Measurements from ENCODE around the gene KRT76. TPM values are rescaled to one million over a fixed set of nuclear protein-coding genes. Genes with fewer than 3 reads are reported as not detected.

The KRT76 gene
- polyA plus RNA-seq, 1 donor (not counting 4 experiments of a cell fraction or from before 2014, with no cell fraction given), result not detected

GRCh38 chr12:52779914-52780313 lies 2.8 kb upstream of the KRT76 start:
- dilution Hi-C loops (cut with MboI; ENCODE audit: extremely low pct_ligation_motif_present, low sequenced_read_pairs), result no loop called here
- Histone ChIP-seq H3K27ac (ENCODE audit: control insufficient read depth, insufficient read depth, low read length) (no peak overlapping the region), H3K9me3 (ENCODE audit: control insufficient read depth, low read depth, low read length) (no peaks in the 10 kb centered on the region), H3K27me3 (ENCODE audit: control insufficient read depth, extremely low read depth, insufficient read depth, low read length) (peaks cover 37% of the 10 kb centered on the region), H2AFZ (ENCODE audit: control insufficient read depth, low read length) (no peak overlapping the region), H3K36me3 (ENCODE audit: control insufficient read depth in 2 of 2, extremely low read depth in 1 of 2, insufficient read depth in 2 of 2, low read length in 2 of 2) (no peaks in the 10 kb centered on the region), H3K79me2 (ENCODE audit: control insufficient read depth, insufficient read depth, low read length) (no peaks in the 10 kb centered on the region), H3K4me3 (ENCODE audit: control insufficient read depth in 2 of 3, extremely low read depth in 1 of 3, insufficient read depth in 2 of 3, low read depth in 1 of 3, low read length in 3 of 3) (no peak overlapping the region), H3K4me1 (ENCODE audit: control insufficient read depth, extremely low read depth, insufficient read depth, low read length) (no peaks in the 10 kb centered on the region), H3K9me1 (ENCODE audit: control insufficient read depth, extremely low read depth, insufficient read depth, low read length) (no peaks in the 10 kb centered on the region), H3K9ac (ENCODE audit: control insufficient read depth, extremely low read depth, insufficient read depth, low read length) (no peak overlapping the region), H3K4me2 (ENCODE audit: control insufficient read depth, extremely low read depth, insufficient read depth, low read depth, low read length) (no peak overlapping the region), H4K20me1 (ENCODE audit: control insufficient read depth, extremely low read depth, insufficient read depth, low read length) (no peaks in the 10 kb centered on the region)
- TF ChIP-seq CTCF (optimal IDR thresholded peaks at IDR 0.05 in 1 of 3, IDR thresholded peaks at IDR 0.05 in 1 of 3, conservative IDR thresholded peaks at IDR 0.05 in 1 of 3; ENCODE audit: extremely low read depth in 1 of 3, insufficient read depth in 2 of 3, low read length in 3 of 3) (no peak), EZH2 (IDR thresholded peaks at IDR 0.05; ENCODE audit: low read length) (no peak)
- no peak for DNase-seq (ENCODE audit: low read depth, low spot score)
- no peak for FAIRE-seq

GRCh38 chr12:52778833-52779232 lies 1.7 kb upstream of the KRT76 start:
- dilution Hi-C loops (cut with MboI; ENCODE audit: extremely low pct_ligation_motif_present, low sequenced_read_pairs), result no loop called here
- no peaks in the 10 kb centered on the region for H4K20me1 ChIP-seq (ENCODE audit: control insufficient read depth, extremely low read depth, insufficient read depth, low read length)
- H3K36me3 ChIP-seq (ENCODE audit: control insufficient read depth in 2 of 2, extremely low read depth in 1 of 2, insufficient read depth in 2 of 2, low read length in 2 of 2), result no peaks in the 10 kb centered on the region
- no peak overlapping the region for H3K4me2 ChIP-seq (ENCODE audit: control insufficient read depth, extremely low read depth, insufficient read depth, low read depth, low read length)
- H3K9ac ChIP-seq (ENCODE audit: control insufficient read depth, extremely low read depth, insufficient read depth, low read length), result no peak overlapping the region
- no peak overlapping the region for H3K27ac ChIP-seq (ENCODE audit: control insufficient read depth, insufficient read depth, low read length)
- H3K27me3 ChIP-seq (ENCODE audit: control insufficient read depth, extremely low read depth, insufficient read depth, low read length), result peaks cover 45% of the 10 kb centered on the region
- TF ChIP-seq EZH2 (IDR thresholded peaks at IDR 0.05; ENCODE audit: low read length) (no peak), CTCF (optimal IDR thresholded peaks at IDR 0.05 in 1 of 3, IDR thresholded peaks at IDR 0.05 in 1 of 3, conservative IDR thresholded peaks at IDR 0.05 in 1 of 3; ENCODE audit: extremely low read depth in 1 of 3, insufficient read depth in 2 of 3, low read length in 3 of 3) (no peak)
- no peaks in the 10 kb centered on the region for H3K4me1 ChIP-seq (ENCODE audit: control insufficient read depth, extremely low read depth, insufficient read depth, low read length)
- no peaks in the 10 kb centered on the region for H3K9me1 ChIP-seq (ENCODE audit: control insufficient read depth, extremely low read depth, insufficient read depth, low read length)
- DNase-seq (ENCODE audit: low read depth, low spot score) (no peak), FAIRE-seq (no peak)
- no peak overlapping the region for H2AFZ ChIP-seq (ENCODE audit: control insufficient read depth, low read length)
- no peaks in the 10 kb centered on the region for H3K79me2 ChIP-seq (ENCODE audit: control insufficient read depth, insufficient read depth, low read length)
- H3K9me3 ChIP-seq (ENCODE audit: control insufficient read depth, low read depth, low read length), result no peaks in the 10 kb centered on the region
- H3K4me3 ChIP-seq (ENCODE audit: control insufficient read depth in 2 of 3, extremely low read depth in 1 of 3, insufficient read depth in 2 of 3, low read depth in 1 of 3, low read length in 3 of 3), result no peak overlapping the region
